GM13976 (cell line): ENCODE data around the gene MIF4GD.
"Not testable (repeated sequence)": the region's sequence is repeated elsewhere in the genome, so short reads cannot be mapped to it uniquely, and the experiment has no call there.

Experiments
- DNase-seq: peaks from one replicate; pipeline ENCODE4 v3.0.0; 2012; ENCODE audit warnings: low spot score
- in situ Hi-C: fragments of 300-500 bp; cut with MboI; formaldehyde crosslinking; loops from one replicate; pipeline ENCODE4 v1.12.0; 2022; ENCODE audit warnings: low sequenced_read_pairs, mixed read lengths, inconsistent platforms; ENCODE audit not compliant: unreplicated experiment
- TF ChIP-seq, protein P1 (sequence below): IDR thresholded peaks from 2 replicates; pipeline ENCODE4 v1.5.1; 2012; ENCODE audit warnings: borderline replicate concordance, mild to moderate bottlenecking; ENCODE audit not compliant: insufficient read depth; ENCODE audit errors: extremely low read depth, missing control alignments, control extremely low read depth

The MIF4GD gene

GRCh38 chr17:75260641-75261335 is 10.2 kb downstream of the MIF4GD start:
- TF ChIP-seq, protein P1, sequence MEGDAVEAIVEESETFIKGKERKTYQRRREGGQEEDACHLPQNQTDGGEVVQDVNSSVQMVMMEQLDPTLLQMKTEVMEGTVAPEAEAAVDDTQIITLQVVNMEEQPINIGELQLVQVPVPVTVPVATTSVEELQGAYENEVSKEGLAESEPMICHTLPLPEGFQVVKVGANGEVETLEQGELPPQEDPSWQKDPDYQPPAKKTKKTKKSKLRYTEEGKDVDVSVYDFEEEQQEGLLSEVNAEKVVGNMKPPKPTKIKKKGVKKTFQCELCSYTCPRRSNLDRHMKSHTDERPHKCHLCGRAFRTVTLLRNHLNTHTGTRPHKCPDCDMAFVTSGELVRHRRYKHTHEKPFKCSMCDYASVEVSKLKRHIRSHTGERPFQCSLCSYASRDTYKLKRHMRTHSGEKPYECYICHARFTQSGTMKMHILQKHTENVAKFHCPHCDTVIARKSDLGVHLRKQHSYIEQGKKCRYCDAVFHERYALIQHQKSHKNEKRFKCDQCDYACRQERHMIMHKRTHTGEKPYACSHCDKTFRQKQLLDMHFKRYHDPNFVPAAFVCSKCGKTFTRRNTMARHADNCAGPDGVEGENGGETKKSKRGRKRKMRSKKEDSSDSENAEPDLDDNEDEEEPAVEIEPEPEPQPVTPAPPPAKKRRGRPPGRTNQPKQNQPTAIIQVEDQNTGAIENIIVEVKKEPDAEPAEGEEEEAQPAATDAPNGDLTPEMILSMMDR = no peak

GRCh38 chr17:75257228-75257627 is 13.8 kb downstream of the MIF4GD start:
- in situ Hi-C loops, DNase-seq: not testable (repeated sequence)

More at GRCh38 chr17:75260641-75261335, 10.2 kb downstream of the MIF4GD start:
- no peak for DNase-seq
- in situ Hi-C loops = no loop called here

DNA sequence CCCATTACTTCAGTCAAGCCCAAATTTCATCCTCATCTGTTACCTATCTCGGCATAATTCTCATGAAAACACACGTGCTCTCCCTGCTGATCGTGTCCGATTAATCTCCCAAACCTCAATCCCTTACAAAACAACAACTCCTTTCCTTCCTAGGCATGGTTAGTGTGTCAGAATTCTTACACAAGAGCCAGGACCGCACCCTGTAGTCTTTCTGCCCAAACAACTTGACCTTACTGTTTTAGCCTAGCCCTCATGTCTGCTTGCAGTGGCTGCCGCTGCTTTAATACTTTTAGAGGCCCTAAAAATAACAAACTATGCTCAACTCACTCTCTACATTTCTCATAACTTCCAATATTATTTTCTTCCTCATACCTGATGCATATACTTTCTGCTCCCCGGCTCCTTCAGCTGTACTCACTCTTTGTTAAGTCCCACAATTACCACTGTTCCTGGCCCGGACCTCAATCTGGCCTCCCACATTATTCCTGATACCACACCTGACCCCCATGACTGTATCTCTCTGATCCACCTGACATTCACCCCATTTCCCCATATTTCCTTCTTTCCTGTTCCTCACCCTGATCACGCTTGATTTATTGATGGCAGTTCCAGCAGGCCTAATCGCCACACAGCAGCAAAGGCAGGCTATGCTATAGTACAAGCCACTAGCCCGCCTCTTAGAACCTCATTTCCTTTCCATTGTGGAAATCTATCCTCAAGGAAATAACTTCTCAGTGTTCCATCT is 14.9 kb downstream of the MIF4GD start:
- in situ Hi-C loops, DNase-seq: not testable (repeated sequence)

- TF ChIP-seq, protein P1 = no peak
- in situ Hi-C loops = no loop called here
- DNase-seq = no peak
Observed at GRCh38 chr17:75252039-75252816, 18.8 kb downstream of the MIF4GD start.

- peak; percentile 82 for DNase-seq
Observed at GRCh38 chr17:75250009-75250471, 21.0 kb downstream of the MIF4GD start.

GRCh38 chr17:75249564-75249963 is 21.5 kb downstream of the MIF4GD start:
- no peak for DNase-seq
- TF ChIP-seq, protein P1 = no peak
- in situ Hi-C loops = no loop called here

More at GRCh38 chr17:75250009-75250471, 21.0 kb downstream of the MIF4GD start:
- in situ Hi-C loops = no loop called here
- TF ChIP-seq, protein P1 = no peak

DNA sequence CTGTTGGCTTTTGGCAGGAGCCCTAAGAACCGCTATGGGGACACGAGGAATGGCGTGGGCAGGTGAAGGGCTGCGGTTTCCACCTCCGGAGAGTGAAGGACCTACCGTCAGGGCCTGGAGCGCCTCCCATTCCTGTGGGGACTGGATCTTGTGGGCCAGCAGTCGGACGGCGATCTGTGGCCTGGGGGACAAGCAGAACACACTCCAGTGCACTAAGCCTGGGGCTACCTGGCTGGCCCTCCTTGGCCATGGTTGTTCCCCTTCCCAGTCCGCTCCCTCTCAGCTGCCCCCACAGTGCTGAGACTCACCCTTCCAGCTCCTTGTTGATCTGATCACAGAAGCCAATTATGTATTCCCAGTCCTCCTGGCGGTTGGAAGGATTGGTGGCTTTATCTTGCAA is 24.6 kb downstream of the MIF4GD start:
- in situ Hi-C loops = no loop called here
- no peak for DNase-seq
- TF ChIP-seq, protein P1 = no peak
